Measurements from ENCODE around the gene FMC1. TPM values are rescaled to one million over a fixed set of nuclear protein-coding genes. Genes with fewer than 3 reads are reported as not detected.

Gene FMC1, protein sequence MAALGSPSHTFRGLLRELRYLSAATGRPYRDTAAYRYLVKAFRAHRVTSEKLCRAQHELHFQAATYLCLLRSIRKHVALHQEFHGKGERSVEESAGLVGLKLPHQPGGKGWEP
- total RNA-seq (2013) = 9.9 TPM
- polyA plus RNA-seq (10 to 100 TPM; 10.3 to 39.4 (median 39.0) TPM), polyA minus RNA-seq (5.4 and 6.5 TPM in 2 replicates), total RNA-seq (0 to 0.46 (median 0.18) reads per million in 11 experiments)

- Histone ChIP-seq H3K27ac (ENCODE audit: low read depth in 1 of 2, low read length in 2 of 2) (peak within 1 kb of the TSS; percentile 98 to 99), H3K79me2 (ENCODE audit: insufficient read depth, low read length) (peaks cover 26% of the 10 kb centered on the region), H3K4me3 (replicated peaks in 1 of 3; ENCODE audit: low read depth in 2 of 3, low read length in 3 of 3) (peak within 1 kb of the TSS; percentile 89 to 96 (median 91)), H3K9me3 (replicated peaks in 1 of 2; ENCODE audit: control insufficient read depth in 1 of 2, insufficient read depth in 1 of 2, low read length in 2 of 2) (peaks cover 0 to 3% of the 10 kb centered on the region in 2 donors), H3K36me3 (replicated peaks in 1 of 2; ENCODE audit: control insufficient read depth in 1 of 2, insufficient read depth in 2 of 2, low read length in 2 of 2) (peaks cover under 1 to 3% of the 10 kb centered on the region in 2 donors), H4K20me1 (ENCODE audit: insufficient read depth, low read length) (no peaks in the 10 kb centered on the region), H3K4me2 (replicated peaks; ENCODE audit: extremely low read depth, low read length, poor library complexity, severe bottlenecking) (peak within 1 kb of the TSS; percentile 89), H3K4me1 (ENCODE audit: control insufficient read depth in 1 of 2, insufficient read depth in 2 of 2, low read length in 2 of 2) (peaks cover 13 to 19% of the 10 kb centered on the region in 2 donors), H3K9ac (ENCODE audit: insufficient read depth, low read length, poor library complexity, severe bottlenecking) (peak within 1 kb of the TSS; percentile 96), H2AFZ (ENCODE audit: insufficient read depth, low read depth, low read length, poor library complexity, severe bottlenecking) (peak within 1 kb of the TSS; percentile 95), H3K27me3 (ENCODE audit: control insufficient read depth in 2 of 2, insufficient read depth in 2 of 2, low read length in 2 of 2) (no peaks in the 10 kb centered on the region)
- intact Hi-C loops (cut with micrococcal nuclease) = loop anchor here in 1 of 2 donors (2.0 to 10.0 kb wide), 3 partner anchors 20 to 226 kb away; partner anchors contain the start of gene UBN2
- H3K4me1 Mint-ChIP-seq = peaks cover 11% of the 10 kb centered on the region
- H3K4me3 Mint-ChIP-seq = peak within 1 kb of the TSS; percentile 92 to 93
- peak within 1 kb of the TSS; percentile 97 to 99 (median 99) for H3K27ac Mint-ChIP-seq
- H3K27me3 Mint-ChIP-seq (ENCODE audit: low read depth in 3 of 3) = peaks cover 0 to 7% (median 0%) of the 10 kb centered on the region in 3 donors
- H3K36me3 Mint-ChIP-seq = peaks cover 1 to 4% of the 10 kb centered on the region in 2 donors
- peak; percentile 83 to 89 (median 85) for DNase-seq
- peak; percentile 40 for TF ChIP-seq CTCF (IDR thresholded peaks at IDR 0.05)
- H3K9me3 Mint-ChIP-seq = peaks cover 3 to 10% (median 7%) of the 10 kb centered on the region in 7 donors
- WGBS (ENCODE audit: insufficient coverage) = under 1% methylated on average over 45 of the region's 54 CpGs
These were observed at the start of gene FMC1 for GRCh38 chr7:139341058-139341775. FMC1 (plus strand) TSS chr7:139341337; CDS start chr7:139341385, 48 bp downstream.

GRCh38 chr7:139292821-139293220 is 48.3 kb upstream of the FMC1 start:
- Histone ChIP-seq H3K9ac (ENCODE audit: insufficient read depth, low read length, poor library complexity, severe bottlenecking) (no peak overlapping the region), H2AFZ (ENCODE audit: insufficient read depth, low read depth, low read length, poor library complexity, severe bottlenecking) (no peak overlapping the region), H3K4me3 (replicated peaks in 1 of 3; ENCODE audit: low read depth in 2 of 3, low read length in 3 of 3) (no peak overlapping the region), H3K4me2 (replicated peaks; ENCODE audit: extremely low read depth, low read length, poor library complexity, severe bottlenecking) (no peak overlapping the region), H4K20me1 (ENCODE audit: insufficient read depth, low read length) (no peaks in the 10 kb centered on the region), H3K9me3 (replicated peaks in 1 of 2; ENCODE audit: control insufficient read depth in 1 of 2, insufficient read depth in 1 of 2, low read length in 2 of 2) (no peaks in the 10 kb centered on the region), H3K27ac (ENCODE audit: low read depth in 1 of 2, low read length in 2 of 2) (no peak overlapping the region), H3K27me3 (ENCODE audit: control insufficient read depth in 2 of 2, insufficient read depth in 2 of 2, low read length in 2 of 2) (no peaks in the 10 kb centered on the region), H3K79me2 (ENCODE audit: insufficient read depth, low read length) (no peaks in the 10 kb centered on the region), H3K36me3 (replicated peaks in 1 of 2; ENCODE audit: control insufficient read depth in 1 of 2, insufficient read depth in 2 of 2, low read length in 2 of 2) (peaks cover 13 to 54% of the 10 kb centered on the region in 2 donors), H3K4me1 (ENCODE audit: control insufficient read depth in 1 of 2, insufficient read depth in 2 of 2, low read length in 2 of 2) (no peaks in the 10 kb centered on the region)
- TF ChIP-seq CTCF (IDR thresholded peaks at IDR 0.05) = no peak
- Mint-ChIP-seq H3K4me3 (no peak overlapping the region), H3K36me3 (peaks cover 39 to 59% of the 10 kb centered on the region in 2 donors), H3K9me3 (no peaks in the 10 kb centered on the region), H3K4me1 (no peaks in the 10 kb centered on the region), H3K27ac (peak overlapping the region in 3 of 7 donors; percentile 0 to 80 (median 37)), H3K27me3 (ENCODE audit: low read depth in 3 of 3) (no peaks in the 10 kb centered on the region)
- intact Hi-C loops (cut with micrococcal nuclease) = no loop called here
- DNase-seq = no peak
- 100% methylated on average over 4 of the region's 7 CpGs for WGBS (ENCODE audit: insufficient coverage)

All from CD14-positive monocyte (primary cell).